AG04450 (cell line): ENCODE data around the gene SREBF2. TPM values are rescaled to one million over a fixed set of nuclear protein-coding genes. Genes with fewer than 3 reads are reported as not detected.

ENCODE experiments used
- CTCF ChIA-PET: fragments of 300-600, 350-600 bp; formaldehyde crosslinking; extraction: SDS; loops from one replicate; lab custom pipeline; 2022; ENCODE audit warnings: antibody characterized with exemption, inconsistent platforms; lab: Charles Lee
- POLR2A ChIA-PET: fragments of 350-600 bp; formaldehyde crosslinking; extraction: SDS; loops from one replicate; lab custom pipeline; 2021; ENCODE audit warnings: antibody characterized with exemption, inconsistent platforms; lab: Yijun Ruan, JAX
- DNase-seq: peaks from one replicate; pipeline ENCODE4 v3.0.0-alpha.2; 2011; ENCODE audit warnings: low read depth, low spot score
- H3K27ac ChIP-seq: one replicate; pipeline ENCODE4 v1.5.1; 2012; ENCODE audit warnings: low read depth, low read length, control low read depth
- H3K27me3 ChIP-seq: one replicate; pipeline ENCODE4 v1.6.0; 2012; ENCODE audit warnings: low read length; ENCODE audit not compliant: control insufficient read depth, insufficient read depth
- H3K4me3 ChIP-seq: 2 replicates; pipeline ENCODE4 v1.5.1; 2011; ENCODE audit warnings: mild to moderate bottlenecking, low read depth, low read length, control low read depth
- H3K9me3 ChIP-seq: 2 replicates; pipeline ENCODE4 v1.5.1; 2012; ENCODE audit warnings: low read length; ENCODE audit not compliant: control insufficient read depth, insufficient read depth
- polyA plus RNA-seq: library from polyadenylated mRNA; depleted of rRNA; stranded (reverse); fragments of >200 nt; gene quantifications from 2 replicates; pipeline ENCODE4 v1.2.3, GENCODE V29; 2011
- TF ChIP-seq, protein P1 (sequence below): IDR thresholded peaks from 2 replicates; pipeline ENCODE4 v1.5.1; 2011; ENCODE audit warnings: low read depth, low read length, control low read depth, inconsistent platforms

Gene SREBF2
- polyA plus RNA-seq, 1 experiment = 31.7 TPM

DNA sequence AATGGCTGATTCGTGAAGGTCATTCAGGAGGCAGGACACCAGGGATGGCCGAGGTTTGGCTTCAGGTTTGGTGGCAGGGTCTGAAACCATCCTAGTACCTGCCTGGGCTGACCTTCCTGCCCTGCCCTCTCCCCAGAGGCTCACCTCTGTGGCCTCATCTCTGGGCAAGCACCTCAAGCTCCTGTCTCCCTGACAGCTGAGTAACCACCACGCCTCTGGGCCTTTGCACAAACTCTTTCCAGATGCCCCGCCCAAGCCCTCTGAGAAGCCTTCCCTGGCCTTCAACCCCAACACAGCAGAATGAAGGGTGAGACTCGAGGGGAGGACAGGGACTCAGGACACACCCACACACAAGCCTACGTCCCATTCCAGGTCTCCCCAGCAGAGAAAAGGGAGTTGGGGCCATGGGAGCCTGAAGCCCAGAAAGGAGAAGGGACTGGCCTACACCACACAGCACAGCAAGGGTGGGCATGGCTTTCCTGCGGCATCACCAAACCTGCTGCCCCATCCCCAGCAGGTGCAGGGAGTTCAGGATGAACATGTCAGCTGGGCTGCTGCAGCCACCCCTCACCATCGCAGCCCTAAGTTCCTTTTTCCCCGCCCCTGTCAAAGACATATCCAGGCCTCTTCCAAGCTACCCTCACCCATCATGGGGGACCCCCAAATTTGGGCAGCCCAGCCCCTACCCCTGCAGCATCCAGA is 79.6 kb downstream of the SREBF2 start:
- ChIA-PET POLR2A (interaction anchor here (0.6 kb wide), 1 partner anchor 115 kb away, joined by 4 read pairs; no protein-coding TSS in a partner anchor), CTCF (interaction anchor here (1.6 kb wide), 1 partner anchor 215 kb away, joined by 6 read pairs; no protein-coding TSS in a partner anchor)
- Histone ChIP-seq H3K27ac (no peak overlapping the region), H3K27me3 (peaks cover 69% of the 10 kb centered on the region), H3K4me3 (no peak overlapping the region), H3K9me3 (no peaks in the 10 kb centered on the region; the same call in 1 of the 2 replicates)
- DNase-seq = no peak
- TF ChIP-seq, protein P1, sequence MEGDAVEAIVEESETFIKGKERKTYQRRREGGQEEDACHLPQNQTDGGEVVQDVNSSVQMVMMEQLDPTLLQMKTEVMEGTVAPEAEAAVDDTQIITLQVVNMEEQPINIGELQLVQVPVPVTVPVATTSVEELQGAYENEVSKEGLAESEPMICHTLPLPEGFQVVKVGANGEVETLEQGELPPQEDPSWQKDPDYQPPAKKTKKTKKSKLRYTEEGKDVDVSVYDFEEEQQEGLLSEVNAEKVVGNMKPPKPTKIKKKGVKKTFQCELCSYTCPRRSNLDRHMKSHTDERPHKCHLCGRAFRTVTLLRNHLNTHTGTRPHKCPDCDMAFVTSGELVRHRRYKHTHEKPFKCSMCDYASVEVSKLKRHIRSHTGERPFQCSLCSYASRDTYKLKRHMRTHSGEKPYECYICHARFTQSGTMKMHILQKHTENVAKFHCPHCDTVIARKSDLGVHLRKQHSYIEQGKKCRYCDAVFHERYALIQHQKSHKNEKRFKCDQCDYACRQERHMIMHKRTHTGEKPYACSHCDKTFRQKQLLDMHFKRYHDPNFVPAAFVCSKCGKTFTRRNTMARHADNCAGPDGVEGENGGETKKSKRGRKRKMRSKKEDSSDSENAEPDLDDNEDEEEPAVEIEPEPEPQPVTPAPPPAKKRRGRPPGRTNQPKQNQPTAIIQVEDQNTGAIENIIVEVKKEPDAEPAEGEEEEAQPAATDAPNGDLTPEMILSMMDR = no peak

DNA sequence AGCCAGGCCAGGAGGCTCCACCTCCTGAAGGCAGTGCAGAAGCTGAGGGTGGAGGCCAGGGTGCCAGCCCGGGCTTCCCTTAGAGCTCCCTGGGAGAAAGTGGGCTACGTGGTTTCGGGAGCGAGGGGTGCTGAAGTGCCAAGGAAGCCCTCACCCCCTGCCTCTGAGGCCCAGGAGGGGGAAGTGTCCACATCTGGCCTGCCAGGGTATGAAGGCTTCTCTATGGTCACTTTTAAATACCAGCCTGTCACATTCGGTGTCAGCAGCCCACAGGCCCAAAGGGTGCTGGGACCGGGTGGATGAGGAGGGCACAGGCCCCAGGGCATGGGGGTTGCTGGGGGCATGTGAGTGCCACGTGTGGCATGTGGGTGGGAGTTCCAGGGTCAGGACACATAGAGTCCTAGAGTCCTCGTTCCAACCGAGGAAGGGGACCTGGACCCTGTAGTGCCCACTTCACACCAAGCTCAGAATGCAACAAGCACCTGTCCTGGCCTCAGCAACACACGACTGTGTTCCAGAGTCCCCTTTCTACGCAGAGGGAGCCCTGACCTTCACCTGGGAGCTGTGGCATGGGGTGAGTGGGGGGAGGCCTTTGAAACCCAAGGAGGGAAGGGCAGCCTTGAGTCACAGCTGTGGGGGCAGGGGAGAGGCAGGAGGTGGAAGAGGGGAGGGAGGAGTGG is 80.3 kb downstream of the SREBF2 start:
- TF ChIP-seq, protein P1 = no peak
- no peaks in the 10 kb centered on the region; the same call in 1 of the 2 replicates for H3K9me3 ChIP-seq
- no peak for DNase-seq
- POLR2A ChIA-PET = no interaction called here
- CTCF ChIA-PET = no interaction called here
- no peak overlapping the region for H3K27ac ChIP-seq
- no peak overlapping the region for H3K4me3 ChIP-seq
- peaks cover 70% of the 10 kb centered on the region for H3K27me3 ChIP-seq

DNA sequence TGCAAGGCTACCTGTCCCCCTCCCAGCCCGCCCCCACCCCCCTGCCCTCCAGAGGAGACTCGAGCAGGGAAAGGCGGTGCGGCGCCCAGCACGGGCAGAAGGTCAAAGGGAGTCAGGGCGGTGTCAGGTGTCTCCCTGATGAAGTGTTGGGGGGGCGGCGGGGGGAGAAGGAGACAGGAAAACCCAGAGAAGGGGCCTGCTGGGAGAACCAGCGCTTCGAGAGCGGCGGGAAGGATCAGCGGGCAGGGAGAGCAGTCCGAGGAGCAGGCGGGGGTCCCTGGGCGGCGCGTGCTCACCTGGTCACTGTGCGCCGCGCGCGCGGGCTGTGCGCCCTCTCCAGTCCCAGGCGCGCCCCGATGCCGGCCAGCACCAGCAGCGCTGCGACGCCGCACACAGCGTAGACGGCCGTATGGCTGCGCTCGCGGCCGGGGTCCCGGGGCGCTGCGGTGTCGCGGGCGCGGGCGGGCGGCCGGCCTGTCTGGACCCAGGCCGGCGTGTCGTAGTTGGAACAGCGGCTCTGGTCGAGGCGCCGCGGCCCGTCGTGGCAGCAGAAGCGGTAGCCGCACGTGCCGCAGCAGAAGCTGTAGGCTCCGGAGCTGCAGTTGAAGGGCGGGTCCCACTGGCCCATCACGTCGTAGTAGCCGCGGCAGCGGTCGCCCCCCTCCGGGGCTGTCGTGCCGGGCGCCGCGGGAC is 81.1 kb downstream of the SREBF2 start:
- POLR2A ChIA-PET = no interaction called here
- H3K9me3 ChIP-seq = no peaks in the 10 kb centered on the region; the same call in 1 of the 2 replicates
- CTCF ChIA-PET = interaction anchor here (0.6 kb wide), 1 partner anchor 27 kb away, joined by 3 read pairs; no protein-coding TSS in a partner anchor
- no peak for DNase-seq
- TF ChIP-seq, protein P1 = no peak
- no peak overlapping the region for H3K4me3 ChIP-seq
- peaks cover 68% of the 10 kb centered on the region for H3K27me3 ChIP-seq
- H3K27ac ChIP-seq = no peak overlapping the region

DNA sequence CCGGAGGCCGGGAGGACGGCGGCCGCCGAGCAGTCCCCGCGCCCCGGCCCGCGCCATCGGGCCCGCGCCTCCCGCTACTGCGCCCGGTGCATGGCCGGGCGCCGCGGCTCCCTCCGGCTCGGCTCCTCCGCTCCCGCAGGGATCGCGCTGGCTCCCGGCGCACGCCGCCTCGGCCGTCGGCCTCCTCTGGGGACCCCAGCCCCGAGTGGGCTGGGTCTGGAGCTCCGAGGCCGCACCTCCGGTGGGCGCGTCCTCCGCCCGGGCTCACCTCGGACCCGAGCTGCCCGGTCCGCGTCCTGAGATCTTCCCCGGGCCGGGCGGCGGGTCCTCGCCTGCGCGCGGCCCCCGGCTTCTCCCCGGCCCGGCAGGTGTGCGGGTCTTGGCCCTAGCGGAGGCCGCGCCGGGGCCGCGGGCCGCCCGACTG is 81.7 kb downstream of the SREBF2 start:
- no peaks in the 10 kb centered on the region; the same call in 1 of the 2 replicates for H3K9me3 ChIP-seq
- peaks cover 62% of the 10 kb centered on the region for H3K27me3 ChIP-seq
- CTCF ChIA-PET = no interaction called here
- no peak overlapping the region for H3K27ac ChIP-seq
- TF ChIP-seq, protein P1 = no peak
- POLR2A ChIA-PET = no interaction called here
- H3K4me3 ChIP-seq = no peak overlapping the region
- DNase-seq = no peak
